Kidney (tissue), 14 donors: Measurements from ENCODE around the gene MRPL54. TPM values are rescaled to one million over a fixed set of nuclear protein-coding genes. Genes with fewer than 3 reads are reported as not detected.

Experiments
- DNase-seq, 5 donors: peaks; one replicate each; pipeline ENCODE4 v3.0.0-alpha.2; 2013 to 2020
- FAIRE-seq: peaks from 2 replicates; lab custom pipeline; 2012; peaks lifted over from hg19 to GRCh38; lab: Jason Lieb, UNC
- H3K27ac ChIP-seq, 2 donors: one replicate each; pipeline ENCODE4 v1.7.0; 2013; ENCODE audit warnings: low read depth in 2 of 2, low read length in 2 of 2, inconsistent platforms in 1 of 2
- H3K27me3 ChIP-seq: one replicate; pipeline ENCODE4 v1.7.1; 2013; ENCODE audit warnings: low read length, inconsistent platforms; ENCODE audit not compliant: control insufficient read depth, insufficient read depth
- H3K36me3 ChIP-seq, 3 donors: one replicate each; pipeline versions ENCODE4 v1.7.0 to v1.7.1; 2013; ENCODE audit warnings: low read length in 3 of 3, control low read depth in 1 of 3, inconsistent platforms in 1 of 3; ENCODE audit not compliant: insufficient read depth in 3 of 3, control insufficient read depth in 2 of 3
- H3K4me1 ChIP-seq, 3 donors: one replicate each; pipeline versions ENCODE4 v1.7.0 to v1.7.1; 2013; ENCODE audit warnings: low read length in 3 of 3, inconsistent platforms in 1 of 3, low read depth in 1 of 3; ENCODE audit not compliant: control insufficient read depth in 2 of 3, insufficient read depth in 2 of 3
- H3K4me3 ChIP-seq, 3 donors: one replicate each; pipeline versions ENCODE4 v1.7.0 to v1.8.1; 2013; ENCODE audit warnings: low read length in 3 of 3, control low read depth in 1 of 3, inconsistent platforms in 1 of 3
- H3K9ac ChIP-seq, 3 donors: one replicate each; pipeline versions ENCODE4 v1.7.0 to v1.7.1; 2013; ENCODE audit warnings: low read length in 3 of 3, control low read depth in 1 of 3, inconsistent platforms in 1 of 3
- H3K9me3 ChIP-seq, 3 donors: one replicate each; pipeline versions ENCODE4 v1.7.0 to v1.7.1; 2013; ENCODE audit warnings: low read length in 3 of 3, control low read depth in 1 of 3, inconsistent platforms in 1 of 3; ENCODE audit not compliant: control insufficient read depth in 2 of 3, insufficient read depth in 1 of 3
- intact Hi-C: fragments of 100-400 bp; cut with DNase I; formaldehyde crosslinking; loops from one replicate; pipeline ENCODE4 v1.11.1; 2022
- polyA plus RNA-seq: library from polyadenylated mRNA; stranded (reverse); fragments of 350-450 nt; fragmentation: Illumina TruSeq; extraction: RNeasy Lipid Tissue Mini Kit (QIAGEN cat#74804); gene quantifications from one replicate; pipeline ENCODE4 v1.2.3, GENCODE V29; 2014; ENCODE audit warnings: low read depth, low replicate concordance; ENCODE audit not compliant: insufficient read depth
- total RNA-seq: library from RNA; stranded (reverse); fragmentation: NEBNext Ultra II Directional; extraction: Animal tissue kit (Norgen Biotek cat#: 25700); gene quantifications from one replicate; pipeline ENCODE4 v1.2.1, GENCODE V29; 2021
- TF ChIP-seq, protein P1 (sequence below): IDR thresholded peaks from 3 replicates; pipeline ENCODE4 v1.5.1; 2012; ENCODE audit warnings: mild to moderate bottlenecking, moderate library complexity, borderline replicate concordance; ENCODE audit not compliant: insufficient read depth; ENCODE audit errors: extremely low read depth
- donor health status: control.
- donor health status: control.
- donor health status: control.
- donor health status: control.
- donor health status: control.
- donor health status: DM: yes; HTN: yes; CAD: no.
- donor health status: Normal renal cell carcinoma (clear cell type).

MRPL54 gene
- total and polyA plus RNA-seq, 2 donors from 2014 or later: 57.6 to 151 TPM

DNA sequence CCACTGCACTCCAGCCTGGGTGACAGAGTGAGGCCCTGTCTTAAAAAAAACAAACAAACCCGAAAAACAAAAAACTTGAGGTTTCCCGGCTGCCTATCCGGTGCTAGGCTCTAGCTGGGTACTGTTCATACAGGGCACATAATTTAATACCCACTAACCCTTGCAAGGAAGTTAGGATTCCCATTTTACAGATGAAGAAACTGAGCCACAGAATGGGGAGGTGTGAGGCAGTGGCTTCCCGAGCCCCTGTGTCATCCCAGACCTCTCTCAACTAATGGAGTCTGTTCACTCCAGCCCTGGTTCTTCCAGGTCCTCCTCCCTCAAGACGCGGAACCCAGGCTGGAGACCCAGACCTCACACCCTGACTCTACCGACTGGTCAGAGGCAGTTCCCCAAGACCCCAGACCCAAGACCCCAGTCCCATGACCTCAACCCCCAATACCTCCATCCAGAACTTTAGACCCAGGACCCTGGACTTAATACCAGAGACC lies 1.6 kb upstream of the MRPL54 start:
- no peaks in the 10 kb centered on the region for H3K27me3 ChIP-seq
- H3K4me1 ChIP-seq: peaks cover 0 to 18% (median 3%) of the 10 kb centered on the region in 3 donors
- peak in 1 of 5 donors; percentile 21 for DNase-seq
- FAIRE-seq: no peak
- peak overlapping the region; percentile 75 to 95 (median 93) for H3K4me3 ChIP-seq
- no peaks in the 10 kb centered on the region for H3K9me3 ChIP-seq
- intact Hi-C loops: no loop called here
- TF ChIP-seq, protein P1, sequence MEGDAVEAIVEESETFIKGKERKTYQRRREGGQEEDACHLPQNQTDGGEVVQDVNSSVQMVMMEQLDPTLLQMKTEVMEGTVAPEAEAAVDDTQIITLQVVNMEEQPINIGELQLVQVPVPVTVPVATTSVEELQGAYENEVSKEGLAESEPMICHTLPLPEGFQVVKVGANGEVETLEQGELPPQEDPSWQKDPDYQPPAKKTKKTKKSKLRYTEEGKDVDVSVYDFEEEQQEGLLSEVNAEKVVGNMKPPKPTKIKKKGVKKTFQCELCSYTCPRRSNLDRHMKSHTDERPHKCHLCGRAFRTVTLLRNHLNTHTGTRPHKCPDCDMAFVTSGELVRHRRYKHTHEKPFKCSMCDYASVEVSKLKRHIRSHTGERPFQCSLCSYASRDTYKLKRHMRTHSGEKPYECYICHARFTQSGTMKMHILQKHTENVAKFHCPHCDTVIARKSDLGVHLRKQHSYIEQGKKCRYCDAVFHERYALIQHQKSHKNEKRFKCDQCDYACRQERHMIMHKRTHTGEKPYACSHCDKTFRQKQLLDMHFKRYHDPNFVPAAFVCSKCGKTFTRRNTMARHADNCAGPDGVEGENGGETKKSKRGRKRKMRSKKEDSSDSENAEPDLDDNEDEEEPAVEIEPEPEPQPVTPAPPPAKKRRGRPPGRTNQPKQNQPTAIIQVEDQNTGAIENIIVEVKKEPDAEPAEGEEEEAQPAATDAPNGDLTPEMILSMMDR: no peak
- H3K36me3 ChIP-seq: peaks cover 0 to 8% (median 0%) of the 10 kb centered on the region in 3 donors
- peak overlapping the region in 1 of 2 donors; percentile 72 for H3K27ac ChIP-seq
- H3K9ac ChIP-seq: peak overlapping the region; percentile 58 to 98 (median 94)

DNA sequence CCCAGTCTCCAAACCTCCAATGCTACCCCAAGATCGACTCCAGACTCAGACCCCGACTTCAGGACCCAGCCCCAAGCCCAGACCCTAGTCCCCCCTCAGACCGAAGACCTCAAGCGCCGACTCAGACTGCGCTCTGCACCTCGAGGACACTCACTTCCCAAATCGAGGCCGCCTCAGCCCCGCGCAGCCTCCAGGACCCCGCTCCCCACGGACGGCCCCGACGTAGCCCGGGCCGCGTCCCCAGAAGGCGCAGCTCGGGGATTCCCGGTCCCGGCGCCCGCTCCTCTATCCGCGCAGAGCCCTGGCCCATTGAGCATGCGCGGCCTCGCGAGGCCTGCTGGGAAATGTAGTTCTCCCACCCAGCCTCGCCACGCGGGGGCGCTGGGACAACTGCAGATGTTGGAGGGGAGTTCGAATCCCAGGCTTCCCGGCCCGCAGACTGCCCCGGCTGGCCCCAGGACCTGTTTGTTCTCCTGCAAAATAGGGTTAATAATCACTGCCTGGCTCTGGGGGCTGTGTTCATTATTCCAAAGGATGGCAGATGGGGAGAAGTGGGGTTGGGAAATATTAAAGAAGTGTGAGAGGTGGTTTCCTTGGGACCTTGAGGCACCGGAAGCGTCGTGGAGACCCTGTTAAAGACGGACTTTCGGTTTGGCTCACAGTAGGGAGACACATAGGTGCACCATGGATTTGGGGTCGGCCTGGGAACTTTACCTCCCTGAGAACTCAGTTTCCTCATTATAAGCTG lies 926 bp upstream of the MRPL54 start, which contains the start of gene APBA3:
Gene APBA3, minus strand, starts transcription at position 311 of the 748 bp plus-strand sequence. CDS start 1,428 bp downstream, outside the sequence.
- no peak for FAIRE-seq
- Histone ChIP-seq H3K4me1 (peaks cover 0 to 18% (median 3%) of the 10 kb centered on the region in 3 donors), H3K27me3 (no peaks in the 10 kb centered on the region), H3K9ac (peak within 1 kb of the TSS; percentile 79 to 98 (median 94)), H3K4me3 (peak within 1 kb of the TSS; percentile 92 to 96 (median 93)), H3K9me3 (no peaks in the 10 kb centered on the region), H3K36me3 (peaks cover 0 to 12% (median 0%) of the 10 kb centered on the region in 3 donors), H3K27ac (peak within 1 kb of the TSS; percentile 99)
- intact Hi-C loops: no loop called here
- peak; percentile 92 to 97 (median 95) for DNase-seq
- TF ChIP-seq, protein P1: peak; percentile 76

DNA sequence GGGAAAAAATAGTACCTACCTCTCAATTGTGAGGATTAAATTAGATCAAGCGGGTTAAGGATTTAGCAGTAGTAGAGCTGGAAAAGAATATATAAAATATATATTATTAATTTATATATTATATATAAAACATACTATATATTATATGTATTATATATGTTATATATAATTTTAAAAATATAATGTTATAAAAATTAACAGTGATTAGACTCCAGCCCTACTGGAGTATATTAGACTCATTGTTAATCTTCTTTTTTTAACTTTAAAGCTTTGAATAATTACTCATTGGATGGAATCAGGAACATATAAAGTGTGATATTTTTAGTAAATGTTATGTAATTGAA lies 380 bp upstream of the MRPL54 start:
- H3K27me3 ChIP-seq: no peaks in the 10 kb centered on the region
- peak overlapping the region; percentile 90 to 96 (median 92) for H3K4me3 ChIP-seq
- intact Hi-C loops: no loop called here
- FAIRE-seq: no peak
- H3K9ac ChIP-seq: peak overlapping the region in 1 of 3 donors; percentile 95
- peaks cover 0 to 18% (median 3%) of the 10 kb centered on the region in 3 donors for H3K4me1 ChIP-seq
- no peak for DNase-seq
- peaks cover 0 to 9% (median 2%) of the 10 kb centered on the region in 3 donors for H3K36me3 ChIP-seq
- H3K9me3 ChIP-seq: no peaks in the 10 kb centered on the region
- H3K27ac ChIP-seq: peak overlapping the region; percentile 99
- TF ChIP-seq, protein P1: no peak
